Fibroblast of villous mesenchyme (primary cell): Measurements from ENCODE around the gene PAK1IP1. TPM values are rescaled to one million over a fixed set of nuclear protein-coding genes. Genes with fewer than 3 reads are reported as not detected.
"Not testable (repeated sequence)": the region's sequence is repeated elsewhere in the genome, so short reads cannot be mapped to it uniquely, and the experiment has no call there.

ENCODE experiments used
- DNase-seq: peaks from one replicate; pipeline ENCODE4 v3.0.0-alpha.2; 2010; ENCODE audit warnings: low read depth
- H3K4me3 ChIP-seq: 2 replicates; pipeline ENCODE4 v1.5.1; 2011; ENCODE audit warnings: low read depth, mild to moderate bottlenecking, low read length
- CTCF ChIP-seq: IDR thresholded peaks from 2 replicates; pipeline ENCODE4 v1.5.1; 2012; ENCODE audit warnings: low read depth, mild to moderate bottlenecking, low read length; ENCODE audit not compliant: insufficient read depth
- total RNA-seq: library from RNA; depleted of rRNA; stranded (reverse); fragments of >200 nt; gene quantifications from 2 replicates; pipeline ENCODE4 v1.2.3, GENCODE V29; 2012

PAK1IP1 gene
- 19.0 and 25.5 TPM in 2 replicates for total RNA-seq

DNA sequence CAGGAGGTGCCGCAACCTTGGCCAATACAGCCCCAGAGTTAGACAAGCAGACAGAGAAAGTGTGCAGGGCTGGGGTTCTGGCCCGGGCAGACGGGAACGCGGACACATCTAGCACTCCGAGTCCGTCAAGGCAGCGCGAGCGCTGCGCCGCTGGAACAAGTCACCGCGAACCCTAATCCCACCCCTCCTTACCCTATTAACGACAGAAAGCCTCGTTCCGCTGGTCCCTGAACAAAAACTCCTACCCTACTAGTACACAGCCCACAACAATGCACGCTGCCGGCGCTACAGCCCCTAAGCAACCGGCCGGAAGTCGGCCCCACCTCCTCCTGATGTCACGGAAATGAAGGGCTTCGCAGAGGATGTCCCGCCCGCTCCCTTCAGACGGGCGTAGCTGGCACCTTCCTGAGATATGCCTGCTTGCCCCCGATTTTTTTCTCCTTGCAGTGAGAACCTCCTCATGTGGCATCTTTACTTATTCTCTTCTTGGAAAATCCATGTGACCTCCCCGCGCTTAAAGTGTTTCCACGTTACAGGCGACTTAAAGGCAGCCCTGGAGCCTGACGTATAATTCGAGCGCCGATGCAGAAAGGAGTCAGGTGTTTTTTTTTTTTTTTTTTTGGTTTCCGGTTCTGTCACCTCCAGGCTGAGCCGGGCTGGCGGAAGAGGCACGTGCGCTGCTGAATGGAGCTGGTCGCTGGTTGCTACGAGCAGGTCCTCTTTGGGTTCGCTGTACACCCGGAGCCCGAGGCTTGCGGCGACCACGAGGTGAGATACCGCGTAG, at the start of gene PAK1IP1, which contains the start of gene C6orf52:
Gene PAK1IP1, plus strand, starts transcription at position 671 of the 784 bp plus-strand sequence. Its CDS starts 14 bp downstream, at position 685.
Gene C6orf52, minus strand, starts transcription at position 315 of the 784 bp plus-strand sequence. CDS start 7,066 bp downstream, outside the sequence.
- peak within 1 kb of the TSS; percentile 100 for H3K4me3 ChIP-seq
- peak; percentile 96 for DNase-seq
- TF ChIP-seq CTCF, result no peak

DNA sequence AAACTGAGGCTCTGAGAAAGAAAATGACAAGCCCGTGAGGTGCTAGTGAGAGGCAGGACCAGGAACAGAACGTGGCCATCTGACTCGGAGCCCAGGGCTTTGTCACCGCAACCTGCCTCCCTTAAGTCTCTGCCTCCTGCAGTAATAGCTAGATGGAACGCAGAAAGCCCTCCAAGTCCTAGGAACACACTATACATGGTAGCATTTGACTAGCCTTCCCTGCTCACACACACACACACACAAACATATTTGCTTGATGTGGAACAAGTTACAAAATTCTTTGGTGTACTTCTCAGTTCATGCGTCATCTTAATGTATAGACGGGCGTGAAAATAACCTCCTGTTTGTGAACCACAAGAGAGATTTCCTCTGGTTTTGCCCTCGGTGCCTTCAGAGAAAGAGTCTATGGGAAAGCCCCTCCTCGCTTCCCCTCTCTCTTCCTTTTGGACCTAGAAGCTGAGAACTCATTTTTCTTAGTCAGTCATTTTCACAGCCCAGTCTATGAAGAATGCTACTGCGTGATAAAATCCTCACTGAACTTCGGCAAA, 39.2 kb upstream of the PAK1IP1 start:
- DNase-seq, result no peak
- no peak overlapping the region for H3K4me3 ChIP-seq
- TF ChIP-seq CTCF, result no peak

DNA sequence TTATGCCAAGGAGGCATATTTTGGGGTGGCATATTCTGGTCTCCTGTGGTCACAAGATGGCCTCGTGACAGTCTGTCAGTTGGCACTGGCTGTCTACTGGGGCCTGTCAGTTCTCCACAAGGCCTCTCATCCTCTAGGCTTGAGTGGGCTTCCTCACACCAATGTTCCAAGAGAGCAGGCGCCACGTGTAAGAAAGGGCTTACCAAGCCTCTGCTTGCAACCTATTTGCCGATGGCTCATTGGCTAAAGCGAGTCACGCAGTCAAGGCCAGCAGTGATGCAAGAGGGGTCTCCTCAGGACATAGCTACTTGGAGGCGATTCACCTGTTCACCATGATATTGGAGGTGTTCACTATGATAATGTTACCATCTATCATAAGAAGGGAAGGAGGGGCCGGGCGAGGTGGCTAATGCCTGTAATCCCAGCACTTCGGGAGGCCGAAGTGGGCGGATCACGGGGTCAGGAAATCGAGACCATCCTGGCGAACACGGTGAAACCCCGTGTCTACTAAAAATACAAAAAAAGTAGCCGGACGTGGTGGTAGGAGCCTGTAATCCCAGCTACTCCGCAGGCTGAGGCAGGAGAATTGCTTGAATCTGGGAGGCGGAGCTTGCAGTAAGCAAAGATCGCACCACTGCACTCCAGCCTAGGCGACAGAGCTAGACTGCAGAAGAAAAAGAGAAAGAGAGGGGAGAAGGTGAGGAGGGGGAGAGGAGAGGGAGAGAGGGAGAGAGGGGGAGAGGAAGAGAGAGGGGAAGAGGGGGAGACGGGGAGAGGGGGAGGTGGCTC, 35.7 kb upstream of the PAK1IP1 start:
- no peak for TF ChIP-seq CTCF
- peak overlapping the region; percentile 60 for H3K4me3 ChIP-seq

DNA sequence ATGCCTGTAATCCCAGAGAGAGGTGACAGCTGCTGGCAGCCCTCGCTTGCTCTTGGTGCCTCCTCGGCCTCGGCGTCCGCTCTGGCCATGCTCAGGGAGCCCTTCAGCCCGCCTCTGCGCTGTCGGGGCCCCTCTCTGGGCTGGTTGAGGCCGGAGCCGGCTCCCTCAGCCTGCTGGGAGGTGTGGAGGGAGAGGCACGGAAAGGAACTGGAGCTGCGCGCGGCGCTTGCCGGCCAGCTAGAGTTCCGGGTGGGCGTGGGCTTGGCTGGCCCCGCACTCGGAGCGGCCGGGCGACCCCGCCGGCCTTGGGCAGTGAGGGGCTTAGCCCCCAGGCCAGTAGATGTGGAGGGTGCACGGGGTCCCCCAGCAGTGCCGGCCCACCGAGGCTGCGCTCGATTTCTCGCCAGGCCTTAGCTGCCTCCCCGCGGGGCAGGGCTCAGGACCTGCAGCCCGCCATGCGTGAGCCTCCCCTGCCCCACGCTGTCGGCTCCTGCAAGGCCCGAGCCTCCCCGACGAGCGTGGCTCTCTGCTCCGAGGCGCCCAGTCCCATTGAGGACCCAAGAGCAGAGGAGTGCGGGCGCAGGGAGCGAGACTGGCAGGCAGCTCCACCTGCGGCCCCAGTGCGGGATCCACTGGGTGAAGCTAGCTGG, 34.9 kb upstream of the PAK1IP1 start:
- peak overlapping the region; percentile 60 for H3K4me3 ChIP-seq
- DNase-seq, result peak; percentile 2
- TF ChIP-seq CTCF, result no peak

More for the DNA sequence above, 35.7 kb upstream of the PAK1IP1 start:
- no peak for DNase-seq

DNA sequence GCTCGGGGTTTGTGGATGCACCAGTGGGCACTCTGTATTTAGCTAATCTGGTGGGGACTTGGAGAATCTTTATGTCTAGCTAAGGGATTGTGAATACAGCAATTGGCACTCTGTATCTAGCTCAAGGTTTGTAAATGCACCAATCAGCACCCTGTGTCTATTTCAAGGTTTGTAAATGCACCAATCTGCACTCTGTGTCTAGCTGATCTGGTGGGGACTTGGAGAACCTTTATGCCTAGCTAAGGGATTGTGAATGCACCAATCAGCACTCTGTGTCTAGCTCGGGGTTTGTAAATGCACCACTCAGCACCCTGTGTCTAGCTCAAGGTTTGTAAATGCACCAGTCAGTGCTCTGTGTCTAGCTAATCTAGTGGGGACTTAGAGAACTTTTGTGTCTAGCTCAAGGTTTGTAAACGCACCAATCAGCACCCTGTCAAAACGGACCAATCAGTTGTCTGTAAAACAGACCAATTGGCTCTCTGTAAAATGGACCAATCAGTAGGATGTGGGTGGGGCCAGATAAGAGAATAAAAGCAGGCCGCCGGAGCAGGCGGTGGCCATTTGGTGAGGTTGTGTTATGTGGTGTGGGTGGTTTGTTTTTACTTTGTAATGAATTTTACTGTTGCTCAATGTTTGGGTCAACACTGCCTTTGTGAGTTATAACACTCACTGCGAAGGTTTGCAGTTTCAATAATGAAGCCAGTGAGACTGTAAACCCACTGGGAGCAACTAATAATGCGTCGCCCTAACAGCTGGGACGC, 34.2 kb upstream of the PAK1IP1 start:
- not testable (repeated sequence) for H3K4me3 ChIP-seq, DNase-seq

- H3K4me3 ChIP-seq, result no peak overlapping the region
- no peak for TF ChIP-seq CTCF
- DNase-seq, result no peak
Observed at GRCh38 chr6:10662207-10662606, 32.6 kb upstream of the PAK1IP1 start.
